Esophagus (tissue), 2 donors: Measurements from ENCODE around the gene ATP6V1B1. TPM values are rescaled to one million over a fixed set of nuclear protein-coding genes. Genes with fewer than 3 reads are reported as not detected.

ENCODE experiments used
- H3K27ac ChIP-seq, 2 donors: one replicate each; pipeline ENCODE4 v1.5.1; 2013; ENCODE audit warnings: low read depth in 2 of 2, mild to moderate bottlenecking in 2 of 2, inconsistent platforms in 1 of 2, low read length in 1 of 2, moderate library complexity in 1 of 2
- H3K27me3 ChIP-seq, 2 donors: one replicate each; pipeline ENCODE4 v1.6.1; 2013; ENCODE audit warnings: low read length in 2 of 2, control low read depth in 1 of 2, mild to moderate bottlenecking in 1 of 2; ENCODE audit not compliant: insufficient read depth in 2 of 2, control insufficient read depth in 1 of 2
- H3K36me3 ChIP-seq, 2 donors: one replicate each; pipeline ENCODE4 v1.6.1; 2013; ENCODE audit warnings: low read length in 1 of 2; ENCODE audit not compliant: control insufficient read depth in 2 of 2, insufficient read depth in 2 of 2
- H3K4me1 ChIP-seq, 2 donors: one replicate each; pipeline ENCODE4 v1.6.1; 2013; ENCODE audit warnings: low read length in 1 of 2; ENCODE audit not compliant: control insufficient read depth in 2 of 2, insufficient read depth in 2 of 2
- H3K4me3 ChIP-seq, 2 donors: one replicate each; pipeline ENCODE4 v1.5.1; 2013; ENCODE audit warnings: low read length in 2 of 2, mild to moderate bottlenecking in 2 of 2, low read depth in 1 of 2, moderate library complexity in 1 of 2
- H3K9me3 ChIP-seq, 2 donors: one replicate each; pipeline ENCODE4 v1.6.1; 2013; ENCODE audit warnings: mild to moderate bottlenecking in 2 of 2, low read depth in 1 of 2, low read length in 1 of 2, moderate library complexity in 1 of 2; ENCODE audit not compliant: control insufficient read depth in 2 of 2, insufficient read depth in 1 of 2
- WGBS, 2 donors: extraction: QIAGEN DNeasy Blood & Tissue Kit; methylation state at CpG; one replicate each; pipeline ENCODE4 v1.1.7; 2013; 5-methylcytosine and 5-hydroxymethylcytosine counted together
- polyA plus RNA-seq, 2 donors: library from polyadenylated mRNA; stranded (reverse); fragments of 200-250 nt; gene quantifications; one replicate each; pipeline ENCODE4 v1.2.3, GENCODE V29; 2013
- donor health status: healthy with polysubstance abuse.
- donor health status: Bipolar disorder and iron deficiency.

The ATP6V1B1 gene
- polyA plus RNA-seq, 2 donors = 0.13 to 0.88 TPM

DNA sequence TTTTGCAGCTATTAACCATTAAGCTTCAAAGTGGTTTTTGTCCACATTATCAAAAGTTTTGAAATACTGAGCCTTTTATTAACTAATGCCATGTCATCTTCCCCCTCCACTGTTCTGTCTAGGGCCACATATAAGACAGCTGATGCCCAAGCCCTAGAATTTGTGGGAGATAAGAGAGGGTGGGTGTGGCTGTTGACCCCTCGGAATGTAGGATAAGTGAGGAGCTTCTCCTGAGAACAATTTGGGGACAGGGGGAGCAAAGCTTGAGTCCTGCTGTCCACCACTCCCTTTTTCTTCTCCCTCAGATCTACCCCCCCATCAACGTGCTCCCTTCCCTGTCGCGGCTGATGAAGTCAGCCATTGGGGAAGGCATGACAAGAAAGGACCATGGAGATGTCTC is 28.4 kb downstream of the ATP6V1B1 start:
- no peaks in the 10 kb centered on the region for H3K36me3 ChIP-seq
- H3K9me3 ChIP-seq = no peaks in the 10 kb centered on the region
- H3K4me1 ChIP-seq = no peaks in the 10 kb centered on the region
- 61 to 67% methylated on average over 4 of the region's 4 CpGs for WGBS, 2 donors
- H3K4me3 ChIP-seq = no peak overlapping the region
- H3K27ac ChIP-seq = no peak overlapping the region
- H3K27me3 ChIP-seq = no peaks in the 10 kb centered on the region

DNA sequence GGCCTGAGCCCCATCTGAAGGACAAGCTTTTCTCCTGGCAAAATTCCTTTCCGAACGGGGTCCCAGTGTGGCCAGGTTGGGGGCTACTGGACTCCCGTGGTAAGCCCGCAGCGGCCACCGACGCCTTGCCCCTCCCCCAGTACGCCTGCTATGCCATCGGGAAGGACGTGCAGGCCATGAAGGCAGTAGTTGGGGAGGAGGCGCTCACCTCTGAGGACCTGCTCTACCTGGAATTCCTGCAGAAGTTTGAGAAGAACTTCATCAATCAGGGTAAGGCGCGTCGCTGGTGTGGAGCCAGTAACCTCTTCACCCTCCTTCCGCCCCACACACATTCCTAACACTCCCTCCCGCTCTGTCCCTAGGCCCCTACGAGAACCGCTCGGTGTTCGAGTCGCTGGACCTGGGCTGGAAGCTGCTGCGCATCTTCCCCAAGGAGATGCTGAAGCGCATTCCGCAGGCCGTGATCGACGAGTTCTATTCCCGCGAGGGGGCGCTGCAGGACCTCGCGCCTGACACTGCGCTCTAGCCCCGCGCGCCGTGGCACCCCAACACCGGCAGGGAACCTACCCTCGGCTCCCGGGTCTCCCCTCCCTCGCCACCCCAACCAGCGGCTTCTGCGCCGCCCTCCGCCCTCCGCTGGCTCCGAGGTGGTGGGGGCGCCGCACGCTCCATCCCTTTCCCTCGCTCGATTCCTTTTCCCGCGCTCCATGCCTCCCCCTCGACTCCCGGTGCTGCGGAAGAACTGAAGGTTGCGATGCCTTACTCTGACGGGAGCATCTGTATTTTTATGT is 29.1 kb downstream of the ATP6V1B1 start:
- Histone ChIP-seq H3K36me3 (no peaks in the 10 kb centered on the region), H3K27me3 (no peaks in the 10 kb centered on the region), H3K4me3 (peak overlapping the region; percentile 42 to 43), H3K9me3 (no peaks in the 10 kb centered on the region), H3K27ac (no peak overlapping the region), H3K4me1 (no peaks in the 10 kb centered on the region)
- WGBS, 2 donors = 6 to 8% methylated on average over 57 to 59 of the region's 59 CpGs

DNA sequence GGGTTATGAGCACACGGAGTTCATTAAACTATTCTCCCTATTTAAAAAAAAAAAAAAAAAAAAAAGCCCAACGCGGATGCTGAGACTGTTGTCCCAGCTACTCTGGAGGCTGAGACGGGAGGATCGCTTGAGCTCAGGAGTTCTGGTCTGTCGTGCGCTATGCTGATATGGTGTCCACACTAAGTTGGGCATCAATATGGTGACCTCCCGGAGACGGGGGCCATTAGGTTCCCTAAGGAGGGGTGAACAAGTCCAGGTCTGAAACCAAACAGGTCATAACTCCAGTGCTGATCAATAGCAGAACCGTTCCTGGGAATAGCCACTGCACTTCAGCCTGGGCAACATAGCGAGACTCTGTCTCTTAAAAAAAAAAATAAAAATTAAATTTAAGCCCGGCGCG is 29.8 kb downstream of the ATP6V1B1 start:
- no peaks in the 10 kb centered on the region for H3K27me3 ChIP-seq
- H3K4me1 ChIP-seq = no peaks in the 10 kb centered on the region
- 68 to 69% methylated on average over 13 to 14 of the region's 14 CpGs for WGBS, 2 donors
- H3K4me3 ChIP-seq = no peak overlapping the region
- H3K36me3 ChIP-seq = no peaks in the 10 kb centered on the region
- no peak overlapping the region for H3K27ac ChIP-seq
- no peaks in the 10 kb centered on the region for H3K9me3 ChIP-seq

GRCh38 chr2:70966681-70967080 is 31.0 kb downstream of the ATP6V1B1 start:
- Histone ChIP-seq H3K27ac (no peak overlapping the region), H3K27me3 (no peaks in the 10 kb centered on the region), H3K9me3 (no peaks in the 10 kb centered on the region), H3K4me3 (no peak overlapping the region), H3K36me3 (no peaks in the 10 kb centered on the region), H3K4me1 (no peaks in the 10 kb centered on the region)
- WGBS, 2 donors = 67 to 68% methylated on average over 4 of the region's 4 CpGs

DNA sequence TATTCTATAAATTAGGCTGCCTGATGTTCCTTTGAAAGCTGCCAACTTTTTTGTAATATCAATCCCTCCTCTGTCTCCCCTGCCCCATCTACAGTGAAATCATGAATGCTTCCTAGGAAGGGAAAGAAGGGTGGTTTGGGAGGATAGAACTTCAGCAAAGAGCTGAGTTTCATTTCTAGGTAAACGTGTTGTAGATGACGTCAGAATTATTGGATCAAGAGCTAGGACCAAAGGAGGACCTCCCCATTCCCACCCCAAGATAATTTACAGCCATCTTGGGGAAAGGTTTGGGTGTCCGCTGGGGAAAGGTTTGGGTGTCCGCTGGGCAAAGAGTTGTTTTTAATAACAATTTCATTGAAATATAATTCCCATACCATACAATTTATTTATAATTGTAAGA is 31.5 kb downstream of the ATP6V1B1 start:
- Histone ChIP-seq H3K27ac (no peak overlapping the region), H3K9me3 (no peaks in the 10 kb centered on the region), H3K4me1 (no peaks in the 10 kb centered on the region), H3K4me3 (no peak overlapping the region), H3K36me3 (no peaks in the 10 kb centered on the region), H3K27me3 (no peaks in the 10 kb centered on the region)
- 54 to 63% methylated on average over 4 of the region's 4 CpGs for WGBS, 2 donors

- no peaks in the 10 kb centered on the region for H3K27me3 ChIP-seq
- no peaks in the 10 kb centered on the region for H3K9me3 ChIP-seq
- H3K27ac ChIP-seq = no peak overlapping the region
- H3K4me1 ChIP-seq = peaks cover 0 to 4% of the 10 kb centered on the region in 2 donors
- WGBS, 2 donors = 94% methylated on average over 3 of the region's 3 CpGs
- H3K4me3 ChIP-seq = no peak overlapping the region
- H3K36me3 ChIP-seq = no peaks in the 10 kb centered on the region
Observed at GRCh38 chr2:70974592-70974991, 38.9 kb downstream of the ATP6V1B1 start.

DNA sequence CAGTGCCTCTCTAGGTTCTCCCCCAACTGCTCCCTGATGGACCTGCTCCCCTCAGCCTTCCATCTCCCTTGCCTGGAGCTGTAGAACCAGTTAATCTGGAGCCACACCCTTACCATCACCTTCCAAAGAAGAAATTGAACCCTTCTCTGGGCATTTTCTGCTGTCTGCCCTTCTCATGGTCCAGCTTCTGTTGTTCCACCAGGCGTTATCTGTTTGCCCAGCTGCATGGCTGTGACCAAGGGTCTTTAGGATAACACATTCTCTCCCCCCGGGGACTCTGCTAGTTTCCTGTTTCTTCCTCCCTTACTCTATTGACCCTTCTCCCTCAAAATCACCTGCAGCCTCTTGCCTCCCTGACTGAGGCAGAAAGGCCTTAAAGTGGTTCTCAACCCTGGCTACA is 39.5 kb downstream of the ATP6V1B1 start:
- no peaks in the 10 kb centered on the region for H3K36me3 ChIP-seq
- WGBS, 2 donors = 69 to 82% methylated on average over 2 of the region's 2 CpGs
- H3K9me3 ChIP-seq = no peaks in the 10 kb centered on the region
- H3K27ac ChIP-seq = no peak overlapping the region
- H3K4me3 ChIP-seq = no peak overlapping the region
- no peaks in the 10 kb centered on the region for H3K27me3 ChIP-seq
- H3K4me1 ChIP-seq = peaks cover 0 to 4% of the 10 kb centered on the region in 2 donors

- 13 to 18% methylated on average over 14 of the region's 14 CpGs for WGBS, 2 donors
- no peaks in the 10 kb centered on the region for H3K27me3 ChIP-seq
- H3K4me1 ChIP-seq = peaks cover 0 to 4% of the 10 kb centered on the region in 2 donors
- peaks cover 0 to 2% of the 10 kb centered on the region in 2 donors for H3K36me3 ChIP-seq
- no peaks in the 10 kb centered on the region for H3K9me3 ChIP-seq
- peak overlapping the region; percentile 50 to 61 for H3K27ac ChIP-seq
- peak overlapping the region in 1 of 2 donors; percentile 56 for H3K4me3 ChIP-seq
Observed at GRCh38 chr2:70977605-70978205, 42.0 kb downstream of the ATP6V1B1 start.

DNA sequence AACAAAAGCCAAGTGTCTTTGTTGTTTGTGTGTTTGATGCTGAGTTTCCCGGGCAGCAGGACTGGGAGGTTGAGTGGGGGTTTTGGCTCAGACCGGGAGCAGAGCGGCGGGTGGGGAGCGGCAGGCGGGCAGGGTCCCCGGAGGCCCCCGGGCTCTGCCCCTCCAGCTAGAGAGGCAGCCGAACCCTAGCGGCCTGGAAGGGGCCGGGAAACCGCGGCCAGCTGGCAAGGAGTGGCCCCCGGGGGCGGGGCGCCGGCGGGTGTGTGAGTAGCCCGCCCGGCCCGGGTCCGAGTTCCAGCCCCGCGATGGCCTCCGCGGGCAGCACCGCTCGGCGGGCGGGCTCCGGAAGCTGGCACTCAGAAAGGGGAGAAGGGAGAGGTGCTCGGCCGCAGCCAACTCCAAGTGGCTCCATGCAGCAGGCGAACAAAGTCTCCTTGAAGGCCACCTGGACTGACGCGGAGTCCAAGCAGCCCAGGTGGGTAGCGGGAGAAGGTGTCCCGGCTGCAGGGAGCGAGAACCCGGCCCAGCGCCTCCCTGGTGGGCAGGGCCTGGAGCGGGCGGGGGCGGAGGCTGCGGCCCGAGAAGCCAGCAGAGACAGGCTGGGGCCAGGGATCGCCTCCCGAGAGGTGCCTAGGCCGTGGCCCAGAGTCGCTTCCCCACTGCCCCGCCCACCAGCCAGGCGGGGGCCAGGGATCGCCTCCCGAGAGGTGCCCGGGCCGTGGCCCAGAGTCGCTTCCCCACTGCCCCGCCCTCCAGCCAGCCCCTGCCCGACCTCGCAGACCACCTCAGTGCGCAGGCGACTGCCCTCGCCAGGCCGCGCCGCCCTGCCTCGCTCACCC is 42.9 kb downstream of the ATP6V1B1 start, which contains the start of gene ANKRD53:
Gene ANKRD53, plus strand, starts transcription at position 290 of the 839 bp plus-strand sequence. Its CDS starts 16 bp downstream, at position 306.
- WGBS, 2 donors = 4% methylated on average over 58 to 67 of the region's 67 CpGs
- H3K27me3 ChIP-seq = no peaks in the 10 kb centered on the region
- peaks cover 0 to 2% of the 10 kb centered on the region in 2 donors for H3K36me3 ChIP-seq
- H3K27ac ChIP-seq = peak within 1 kb of the TSS; percentile 74 to 78
- peak within 1 kb of the TSS; percentile 56 to 57 for H3K4me3 ChIP-seq
- H3K9me3 ChIP-seq = no peaks in the 10 kb centered on the region
- H3K4me1 ChIP-seq = peaks cover 0 to 4% of the 10 kb centered on the region in 2 donors
